Fibroblast of pulmonary artery (primary cell): ENCODE measurements around the gene CNDP2.

Source experiments
- DNase-seq: peaks from one replicate; pipeline ENCODE4 v3.0.0-alpha.2; 2010; ENCODE audit warnings: low read depth
- H3K4me3 ChIP-seq: replicated peaks from 2 replicates; pipeline ENCODE4 v1.5.1; 2011; ENCODE audit warnings: low read depth, mild to moderate bottlenecking, control low read depth, low read length, moderate library complexity
- TF ChIP-seq, protein P1 (sequence below): IDR thresholded peaks from 2 replicates; pipeline ENCODE4 v1.5.1; 2011; ENCODE audit warnings: mild to moderate bottlenecking, control low read depth, low read length, inconsistent platforms; ENCODE audit errors: missing control alignments

Gene CNDP2

DNA sequence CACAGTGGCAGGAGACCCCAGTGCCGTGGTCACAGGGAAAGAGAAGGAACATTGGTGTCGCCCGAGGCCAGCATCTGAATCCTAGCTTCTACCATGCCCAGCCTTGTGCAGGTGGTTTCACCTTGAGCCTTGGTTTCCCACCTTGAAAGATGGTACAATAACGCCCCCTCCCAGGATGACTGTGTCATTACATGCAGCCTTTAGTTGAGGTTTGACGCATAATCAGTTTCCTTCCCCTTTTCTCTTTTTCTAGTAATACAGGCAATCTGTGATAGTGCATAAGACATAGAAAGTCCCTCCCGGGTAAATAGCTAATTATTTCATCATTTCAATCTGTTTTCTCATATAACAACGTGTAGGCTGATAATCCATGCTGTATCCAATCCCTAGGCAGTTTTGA, 71.7 kb downstream of the CNDP2 start:
- no peak for DNase-seq

DNA sequence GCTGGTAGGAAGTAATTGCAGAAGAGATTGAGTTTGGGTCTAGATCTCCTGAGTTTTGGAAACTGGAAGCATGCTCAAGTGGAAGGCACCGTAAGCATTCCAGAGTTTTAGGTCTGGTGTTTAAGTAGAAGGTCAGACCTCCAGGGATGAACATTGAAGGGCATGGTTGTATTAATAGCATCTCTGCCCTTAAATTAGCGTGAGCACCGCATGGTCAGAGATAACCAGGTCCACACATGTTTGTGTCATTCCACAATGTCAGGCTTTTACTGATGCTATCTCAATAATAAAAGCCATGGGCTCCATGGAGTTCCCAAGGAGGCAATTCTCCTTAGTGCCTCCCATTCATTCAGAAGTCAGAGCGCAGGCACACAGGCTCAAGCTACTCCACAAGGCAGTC, 73.2 kb downstream of the CNDP2 start:
- TF ChIP-seq, protein P1, sequence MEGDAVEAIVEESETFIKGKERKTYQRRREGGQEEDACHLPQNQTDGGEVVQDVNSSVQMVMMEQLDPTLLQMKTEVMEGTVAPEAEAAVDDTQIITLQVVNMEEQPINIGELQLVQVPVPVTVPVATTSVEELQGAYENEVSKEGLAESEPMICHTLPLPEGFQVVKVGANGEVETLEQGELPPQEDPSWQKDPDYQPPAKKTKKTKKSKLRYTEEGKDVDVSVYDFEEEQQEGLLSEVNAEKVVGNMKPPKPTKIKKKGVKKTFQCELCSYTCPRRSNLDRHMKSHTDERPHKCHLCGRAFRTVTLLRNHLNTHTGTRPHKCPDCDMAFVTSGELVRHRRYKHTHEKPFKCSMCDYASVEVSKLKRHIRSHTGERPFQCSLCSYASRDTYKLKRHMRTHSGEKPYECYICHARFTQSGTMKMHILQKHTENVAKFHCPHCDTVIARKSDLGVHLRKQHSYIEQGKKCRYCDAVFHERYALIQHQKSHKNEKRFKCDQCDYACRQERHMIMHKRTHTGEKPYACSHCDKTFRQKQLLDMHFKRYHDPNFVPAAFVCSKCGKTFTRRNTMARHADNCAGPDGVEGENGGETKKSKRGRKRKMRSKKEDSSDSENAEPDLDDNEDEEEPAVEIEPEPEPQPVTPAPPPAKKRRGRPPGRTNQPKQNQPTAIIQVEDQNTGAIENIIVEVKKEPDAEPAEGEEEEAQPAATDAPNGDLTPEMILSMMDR: no peak

More for the DNA sequence above, 71.7 kb downstream of the CNDP2 start:
- TF ChIP-seq, protein P1: no peak
- no peak overlapping the region for H3K4me3 ChIP-seq

DNA sequence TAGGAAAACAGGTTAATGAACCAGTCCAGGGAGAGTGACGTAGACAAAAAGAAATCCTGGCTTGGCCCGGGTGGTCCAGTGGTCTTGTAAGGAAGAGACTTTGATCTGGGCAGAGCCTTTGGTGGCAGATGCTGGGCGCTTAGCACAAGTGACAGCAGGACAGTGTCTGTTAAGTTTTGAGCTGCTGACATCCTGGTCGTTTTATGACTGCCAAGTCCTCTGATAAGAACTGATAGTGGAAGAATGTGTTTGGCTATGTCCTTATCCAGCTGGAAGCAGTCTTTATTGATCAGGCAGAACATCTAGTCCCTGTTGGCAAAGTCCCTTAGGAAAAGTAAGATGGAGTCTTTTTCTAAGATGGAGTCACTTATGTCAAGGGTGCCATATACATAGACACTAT, 74.1 kb downstream of the CNDP2 start:
- TF ChIP-seq, protein P1: no peak
- H3K4me3 ChIP-seq: no peak overlapping the region
- DNase-seq: no peak

More for the DNA sequence above, 73.2 kb downstream of the CNDP2 start:
- no peak for DNase-seq
- no peak overlapping the region for H3K4me3 ChIP-seq

DNA sequence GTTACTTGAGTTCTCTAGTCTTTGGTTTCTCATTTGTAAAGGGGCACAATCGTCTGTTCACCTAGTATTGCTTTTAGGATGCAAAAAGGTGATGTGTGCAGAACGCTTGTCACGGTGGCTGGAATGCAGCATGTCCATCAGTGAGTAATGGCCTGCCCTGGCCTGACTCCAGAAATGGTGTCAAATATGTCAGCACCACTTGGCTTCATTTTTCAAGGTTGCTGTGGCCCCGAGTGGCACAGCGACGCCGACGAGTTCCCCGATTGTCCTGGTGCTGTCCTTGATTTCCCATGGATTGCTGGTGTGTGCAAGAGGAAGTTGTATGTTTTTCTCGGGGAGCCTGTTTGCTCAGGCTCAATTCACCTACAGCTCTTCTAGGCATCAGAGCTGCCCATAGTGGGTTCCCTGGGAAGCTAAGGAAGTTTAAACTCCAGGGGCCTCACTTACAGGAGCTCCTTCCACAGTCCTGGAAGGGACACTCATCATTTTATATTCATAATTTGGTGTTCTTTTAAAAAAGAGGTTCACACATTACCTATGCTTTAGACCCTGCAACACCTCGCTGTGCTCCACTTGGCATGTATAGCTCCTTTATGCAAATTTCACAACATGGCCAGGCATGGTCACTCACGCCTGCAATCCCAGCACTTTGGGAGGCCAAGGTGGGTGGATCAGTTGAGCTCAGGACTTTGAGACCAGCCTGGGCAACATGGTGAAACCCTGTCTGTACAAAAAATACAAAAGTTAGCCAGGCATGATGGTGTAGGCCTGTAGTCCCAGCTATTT, 75.9 kb downstream of the CNDP2 start:
- no peak overlapping the region for H3K4me3 ChIP-seq
- TF ChIP-seq, protein P1: no peak
- DNase-seq: no peak

DNA sequence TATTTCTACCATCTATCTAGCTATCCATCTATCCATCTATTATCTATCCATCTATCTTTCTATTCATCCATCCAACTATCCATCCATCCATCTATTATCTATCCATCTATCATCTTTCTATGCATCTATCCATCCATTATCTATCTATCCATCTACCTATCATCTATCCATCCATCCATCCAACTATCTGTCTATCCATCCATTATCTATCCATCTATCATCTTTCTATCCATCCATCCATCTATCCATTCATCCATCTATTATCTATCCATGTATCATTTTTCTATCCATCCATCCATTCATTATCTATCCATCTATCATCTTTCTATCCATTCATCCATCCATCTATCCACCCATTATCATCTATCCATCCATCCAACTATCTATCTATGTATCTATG, 76.9 kb downstream of the CNDP2 start:
- no peak for DNase-seq
- no peak overlapping the region for H3K4me3 ChIP-seq
- TF ChIP-seq, protein P1: no peak
